Breast epithelium (tissue), 3 donors: ENCODE results near the gene SETD2.

Experiments used
- CTCF ChIP-seq, 3 donors: fragments of 450-650 bp; IDR thresholded peaks; one replicate each; pipeline ENCODE4 v1.5.1; 2016 to 2017; ENCODE audit warnings: antibody characterized with exemption in 3 of 3, mild to moderate bottlenecking in 3 of 3, moderate library complexity in 3 of 3
- POLR2A ChIP-seq: fragments of 450-650 bp; IDR thresholded peaks from one replicate; pipeline ENCODE4 v1.6.1; 2016; ENCODE audit warnings: antibody characterized with exemption, mild to moderate bottlenecking, moderate library complexity

- TF ChIP-seq POLR2A, result no peak
- TF ChIP-seq CTCF (IDR thresholded peaks at IDR 0.05), result no peak
These were observed 30.3 kb downstream of the SETD2 start for GRCh38 chr3:47133641-47134040.
